ENCODE measurements around the gene NELFB.

NELFB gene

DNA sequence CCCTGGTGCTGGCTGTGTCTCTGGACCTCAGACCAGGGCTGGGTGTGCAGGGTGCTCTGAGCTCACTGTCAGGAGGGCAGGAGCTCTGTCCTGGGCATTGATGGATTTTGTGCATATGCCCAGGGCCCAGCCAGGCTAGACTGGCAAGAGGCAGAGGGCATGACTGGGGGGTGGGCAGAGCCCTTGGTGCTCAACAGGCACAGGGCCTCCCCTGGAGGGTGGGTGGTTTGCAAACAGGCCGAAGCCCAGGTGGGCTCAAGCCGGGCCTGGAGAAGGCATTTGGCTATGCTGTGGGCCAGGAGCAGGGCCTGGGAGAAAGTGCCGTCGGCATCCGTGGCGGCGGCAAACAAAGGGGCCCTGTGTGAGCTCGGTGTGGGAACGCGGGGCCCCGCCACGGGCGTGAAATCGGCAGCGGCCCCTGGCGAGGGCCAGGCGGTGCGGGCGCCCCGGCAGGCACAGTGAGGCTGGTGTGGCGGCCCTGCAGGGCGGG is 48.8 kb downstream of the NELFB start:
- DNase-seq, result no peak

DNA sequence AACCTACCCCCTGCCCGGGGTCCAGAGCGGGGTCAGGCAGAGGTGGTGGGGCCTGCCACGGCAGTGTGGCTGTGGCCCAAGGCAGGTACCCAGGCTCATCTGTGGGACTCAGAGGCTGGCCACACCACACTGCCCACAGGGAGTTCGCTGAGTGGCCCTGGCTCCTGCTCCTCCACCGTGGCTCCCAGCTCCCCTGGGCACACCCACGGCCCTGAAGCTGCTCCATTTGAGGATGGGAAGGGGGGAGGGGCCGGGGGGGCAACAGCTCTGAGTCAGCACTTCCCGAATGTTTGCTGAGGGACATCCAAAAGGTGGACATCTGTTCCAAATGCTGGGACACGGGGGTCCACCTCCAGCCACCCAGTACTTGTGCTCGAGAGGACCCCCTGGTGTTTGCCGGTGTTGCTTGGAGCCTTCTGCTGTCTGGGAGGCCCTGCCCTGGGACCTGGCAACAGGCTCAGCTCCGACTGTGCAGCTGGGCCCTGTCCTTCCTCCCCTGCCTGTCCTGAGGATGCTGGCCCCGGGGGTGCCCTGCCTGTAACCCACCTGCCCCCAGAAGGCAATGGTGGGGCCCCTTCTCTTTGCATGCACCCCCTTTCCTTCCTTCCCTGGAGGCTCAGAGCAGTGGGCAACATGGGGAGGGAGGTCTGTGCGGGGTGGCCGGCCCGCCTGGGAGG is 49.4 kb downstream of the NELFB start:
- no peak for DNase-seq

DNA sequence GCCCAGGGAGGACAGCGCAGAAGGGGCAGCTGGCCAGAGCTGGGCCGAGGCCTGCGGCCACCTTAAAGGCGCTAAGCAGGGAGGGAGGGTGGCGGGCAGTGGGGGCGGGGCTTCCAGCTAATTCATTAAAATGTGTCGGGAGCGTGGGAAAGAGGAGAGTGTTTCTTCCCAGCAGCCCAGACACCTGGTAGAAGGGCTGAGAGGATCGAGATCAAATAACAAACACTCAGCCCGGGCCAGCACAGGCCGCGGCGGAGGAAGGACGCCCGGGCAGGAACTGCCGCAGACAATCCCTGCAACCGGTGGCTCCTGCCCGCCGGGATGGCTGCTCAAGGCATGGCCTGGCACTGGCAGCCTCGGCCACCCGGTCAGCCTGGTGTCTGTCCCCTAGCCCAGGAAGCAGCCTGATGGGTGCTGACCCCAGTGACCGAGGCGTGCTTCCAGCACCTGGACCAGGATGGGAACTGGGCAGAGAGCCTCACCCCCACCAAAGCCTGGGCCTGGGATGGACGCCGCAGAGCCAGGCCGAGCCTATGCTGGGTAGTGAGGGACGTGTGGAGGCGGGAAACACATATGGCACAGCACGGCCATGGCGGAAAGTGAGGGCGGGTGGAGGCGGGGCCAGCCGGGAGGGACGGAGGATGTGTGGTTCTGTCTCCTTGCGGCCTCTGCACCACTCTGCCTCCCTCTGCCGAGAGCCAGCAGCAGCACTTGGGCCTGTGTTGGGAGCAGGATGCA is 50.1 kb downstream of the NELFB start:
- no peak for DNase-seq

DNA sequence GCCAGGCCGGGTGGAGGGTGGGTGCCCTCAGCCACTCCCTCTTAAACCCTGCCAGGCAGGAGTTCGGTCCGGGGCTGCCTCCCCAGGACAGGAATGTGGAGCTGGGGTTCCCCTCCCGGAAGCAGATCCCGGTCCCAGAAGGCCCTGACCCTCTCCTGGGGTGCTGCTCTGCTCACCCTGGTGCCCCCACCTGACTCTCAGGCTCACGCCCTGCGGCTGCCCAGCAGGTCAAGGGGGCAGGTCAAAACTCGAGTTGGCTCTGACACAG is 50.6 kb downstream of the NELFB start:
- DNase-seq, result no peak

DNA sequence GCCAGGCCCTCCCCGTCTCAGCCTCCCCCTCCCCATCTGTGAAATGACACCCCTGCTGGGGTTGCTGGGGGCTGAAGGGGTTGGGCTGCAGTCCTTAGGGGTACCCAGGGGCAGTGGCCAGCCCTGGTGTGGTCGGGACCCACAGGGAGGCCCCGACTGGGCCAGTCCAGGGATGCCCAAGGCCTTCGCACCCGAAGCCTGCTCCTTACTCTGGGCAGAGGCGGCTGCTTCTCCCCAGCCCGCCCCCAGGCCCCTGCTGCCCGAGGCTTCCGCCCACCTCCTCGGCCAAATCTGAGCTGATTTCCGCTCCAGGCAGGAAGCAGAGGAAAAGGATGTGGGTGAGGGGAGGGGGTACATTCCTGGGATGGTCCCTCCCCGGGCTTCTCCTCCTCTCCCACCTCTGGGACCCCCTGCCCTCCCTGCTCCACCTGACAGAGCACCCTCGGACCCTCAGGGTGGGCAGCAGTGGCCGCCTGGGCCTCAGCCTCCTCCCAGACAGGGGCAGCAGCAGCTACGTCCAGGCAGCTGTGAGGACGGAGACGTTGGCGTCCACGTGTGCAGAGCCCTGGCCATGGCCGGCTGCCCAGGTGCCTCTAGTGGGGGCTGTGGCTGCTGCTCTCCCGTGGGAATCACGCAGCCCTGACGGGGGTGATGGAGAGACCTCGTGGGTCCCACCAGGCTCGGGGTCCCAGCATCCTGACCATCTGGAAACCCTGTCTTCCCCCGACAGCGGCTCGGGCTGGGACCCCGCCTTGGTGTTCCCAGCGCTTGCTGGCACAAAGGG is 51.1 kb downstream of the NELFB start:
- no peak for DNase-seq

DNA sequence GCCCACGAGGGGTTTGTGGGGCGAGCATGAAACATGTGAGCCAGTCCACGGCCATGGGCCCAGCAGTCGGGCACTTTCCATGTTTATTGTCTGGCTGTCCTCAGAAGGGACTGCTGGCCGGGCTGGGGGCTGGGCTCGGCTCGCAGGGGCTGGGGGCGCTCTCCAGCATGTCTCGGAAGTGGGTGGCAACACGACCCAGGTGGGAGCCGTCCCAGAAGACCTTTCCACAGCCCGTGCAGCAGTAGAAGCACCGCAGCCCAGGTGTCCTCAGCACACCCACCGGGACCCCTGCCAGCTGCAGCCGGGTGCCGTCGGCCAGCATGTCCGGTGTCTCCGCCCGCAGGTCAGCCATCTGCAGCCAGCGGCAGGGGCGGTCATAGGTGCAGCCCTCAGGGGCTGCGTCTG is 51.7 kb downstream of the NELFB start:
- no peak for DNase-seq

DNA sequence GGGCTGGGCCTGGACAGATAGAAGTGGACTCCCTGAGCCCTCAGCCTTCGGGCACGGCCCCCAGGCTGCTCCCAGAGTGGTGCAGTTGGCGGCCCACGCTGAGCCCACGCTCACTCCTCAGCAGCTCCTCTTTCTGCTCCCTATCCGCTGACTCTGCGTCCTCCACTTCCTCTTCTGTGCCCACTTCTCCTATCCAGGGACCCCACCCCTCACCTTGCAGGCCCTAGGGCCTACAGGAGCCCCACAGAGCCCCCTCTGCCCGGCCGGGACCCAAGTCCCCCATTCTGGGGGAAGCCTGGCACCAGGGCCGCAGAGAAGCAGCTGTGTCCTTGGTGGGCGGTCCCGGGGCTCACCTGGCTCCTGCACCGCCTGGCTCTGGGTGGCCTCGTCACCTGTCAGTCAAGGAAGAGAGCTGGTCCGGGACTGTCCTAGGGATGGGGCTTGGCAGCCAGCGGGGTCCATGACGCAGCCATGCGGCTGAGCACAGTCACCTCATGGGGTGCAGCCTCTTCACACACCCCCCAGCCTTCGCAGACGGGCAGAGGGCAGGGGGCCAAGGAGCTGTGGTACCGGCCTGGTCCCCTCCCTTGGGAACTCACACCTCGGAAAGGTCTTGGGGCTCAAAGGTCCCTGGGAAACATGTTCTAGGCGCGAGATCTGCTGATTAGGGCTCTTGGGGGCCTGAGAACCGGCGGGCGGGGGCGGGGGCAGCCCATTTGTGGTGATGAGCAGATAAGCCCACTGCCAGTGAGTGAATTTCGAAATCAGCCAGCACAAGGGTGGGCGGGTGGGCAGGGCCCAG is 52.3 kb downstream of the NELFB start:
- no peak for DNase-seq

DNA sequence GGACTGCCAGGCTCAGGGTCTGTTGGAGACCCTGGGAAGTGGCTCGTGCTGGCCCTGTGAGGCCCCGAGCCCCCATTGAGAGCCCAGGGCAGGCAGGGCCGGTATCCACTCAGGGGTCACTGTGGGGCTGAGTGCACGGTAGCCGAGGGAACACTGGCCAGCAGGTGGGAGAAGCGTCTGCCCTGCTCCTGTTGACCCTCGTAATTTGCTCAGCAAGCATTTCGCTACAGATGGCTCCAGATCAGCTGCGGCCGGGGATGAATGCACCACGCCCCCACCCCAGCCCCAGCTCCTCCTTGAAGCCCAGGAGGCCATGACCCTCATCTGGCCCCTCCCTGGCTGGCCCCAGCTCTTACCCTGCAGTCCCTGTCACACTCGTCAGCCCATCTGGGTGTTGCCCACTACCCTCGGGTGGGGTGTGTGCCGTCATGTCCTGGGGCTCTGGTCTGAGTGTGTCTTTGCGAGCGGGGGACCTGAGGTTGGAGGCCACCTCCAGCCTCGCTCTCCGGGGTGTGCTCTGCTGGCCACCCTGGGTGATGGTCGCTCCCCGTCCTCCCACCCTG is 53.0 kb downstream of the NELFB start:
- DNase-seq, result no peak

DNA sequence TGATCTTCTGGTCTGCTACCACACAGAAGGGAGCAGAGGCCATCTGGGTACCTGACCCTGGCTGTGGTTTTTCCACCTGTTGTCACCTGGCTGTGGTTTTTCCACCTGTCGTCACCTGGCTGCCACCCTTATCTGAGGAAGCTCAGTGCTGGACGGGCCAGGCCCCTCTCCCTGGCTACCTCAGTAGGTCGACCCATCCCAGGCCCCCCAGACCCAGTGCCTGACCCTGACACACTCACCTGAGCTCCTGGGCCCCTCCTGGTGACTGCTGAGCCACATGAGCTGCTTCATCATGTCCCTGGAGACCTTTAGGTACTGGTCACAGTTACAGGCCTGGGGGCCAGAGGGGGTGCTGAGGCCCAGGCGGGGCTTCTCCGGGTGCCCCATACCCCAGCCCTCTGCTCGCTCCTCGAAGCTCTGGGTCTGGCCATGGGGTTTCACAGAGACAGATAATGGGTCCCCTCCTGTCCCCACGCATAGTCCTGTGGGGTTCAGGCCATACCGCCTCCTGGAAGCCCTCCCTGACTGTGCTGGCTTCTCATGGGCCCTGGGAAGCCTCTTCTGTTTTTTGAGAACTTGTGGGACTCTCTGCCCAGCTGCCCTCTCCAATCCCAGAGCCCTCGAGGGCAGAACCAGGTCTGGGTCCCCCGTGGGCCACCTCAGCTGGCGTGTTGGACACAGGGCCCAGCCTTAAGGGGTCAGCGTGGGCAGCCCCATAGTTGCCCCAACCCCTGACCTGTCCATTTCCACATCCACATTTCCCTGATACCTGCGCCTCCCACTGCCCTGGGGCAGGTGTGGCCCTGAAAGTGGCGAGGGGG is 54.5 kb downstream of the NELFB start:
- DNase-seq, result no peak

DNA sequence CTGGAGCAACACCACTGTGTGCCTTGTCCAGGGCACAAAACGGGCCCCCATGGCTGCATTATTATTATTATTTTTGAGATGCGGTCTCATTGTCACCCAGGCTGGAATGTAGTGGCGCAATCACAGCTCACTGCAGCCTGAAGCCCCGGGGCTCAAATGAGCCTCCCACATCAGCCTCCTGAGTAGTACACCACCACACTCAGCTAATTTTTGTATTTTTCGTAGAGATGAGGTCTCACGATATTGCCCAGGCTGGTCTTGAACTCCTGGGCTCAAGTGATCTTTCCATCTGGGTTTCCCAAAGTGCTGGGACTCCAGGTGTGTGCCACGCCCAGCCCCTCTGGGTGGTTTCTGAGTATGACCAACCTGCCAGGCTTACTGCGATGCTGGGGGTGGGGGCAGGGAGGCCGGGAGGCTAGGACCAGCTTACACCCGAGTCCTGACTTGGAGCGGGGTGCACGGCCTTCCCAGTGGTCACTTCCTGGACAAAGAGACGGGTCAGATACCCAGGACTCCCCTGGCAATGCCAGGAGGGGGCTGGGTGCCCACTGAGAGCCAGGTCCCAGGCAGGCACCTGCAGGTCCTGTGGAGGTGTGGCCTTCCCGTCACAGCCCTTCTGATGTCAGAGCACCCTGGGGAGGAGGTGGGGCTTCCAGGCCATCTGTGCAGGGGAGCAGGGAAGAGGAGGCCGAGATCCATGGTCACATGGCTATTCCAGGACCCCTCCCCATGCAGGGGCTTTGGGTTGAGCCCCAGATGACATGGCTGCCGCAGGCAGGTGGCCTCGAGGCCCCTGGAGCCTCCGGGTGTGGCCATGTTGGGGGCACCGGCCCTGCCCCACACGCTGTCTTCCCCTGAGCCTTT is 55.3 kb downstream of the NELFB start:
- no peak for DNase-seq

DNA sequence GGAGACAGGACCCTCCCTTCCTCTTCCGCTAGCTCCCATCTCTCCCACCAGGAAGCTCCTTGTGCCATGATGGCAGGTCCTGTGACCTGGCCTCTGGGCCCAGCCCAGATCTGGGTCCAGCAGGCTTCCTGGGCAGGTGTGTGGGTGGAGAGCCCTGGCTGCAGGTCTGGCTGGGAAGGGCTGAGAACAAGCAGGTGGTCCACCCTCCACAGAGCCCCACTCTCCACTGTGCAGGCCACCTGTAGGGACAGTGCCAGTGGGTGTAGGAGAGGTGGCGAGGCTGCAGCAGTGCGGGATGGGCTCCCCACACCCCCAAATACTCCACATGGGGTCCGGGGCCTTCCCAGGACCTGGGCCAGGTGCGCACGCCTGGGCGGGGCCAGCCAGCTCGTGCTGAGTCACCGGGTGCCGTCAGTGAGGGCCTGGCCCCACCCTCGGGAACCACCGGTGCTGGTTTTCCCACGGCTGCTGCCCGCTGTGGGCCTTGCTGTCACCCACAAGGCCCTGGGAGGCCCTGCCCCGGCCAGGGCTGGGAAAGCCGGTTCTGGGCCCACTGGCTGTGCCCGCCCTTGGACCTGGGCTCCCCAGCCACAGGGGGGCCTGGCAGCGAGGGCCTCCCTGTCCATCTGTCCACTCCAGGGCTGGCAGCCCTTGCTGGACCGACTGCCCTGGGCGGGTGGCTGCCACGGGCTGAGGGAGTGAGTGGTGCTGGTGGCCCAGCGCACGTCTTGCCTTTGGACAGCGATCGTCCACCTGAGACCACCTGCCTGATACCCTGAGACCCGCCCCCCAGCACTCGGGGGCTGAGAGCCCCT is 56.3 kb downstream of the NELFB start:
- no peak for DNase-seq

DNA sequence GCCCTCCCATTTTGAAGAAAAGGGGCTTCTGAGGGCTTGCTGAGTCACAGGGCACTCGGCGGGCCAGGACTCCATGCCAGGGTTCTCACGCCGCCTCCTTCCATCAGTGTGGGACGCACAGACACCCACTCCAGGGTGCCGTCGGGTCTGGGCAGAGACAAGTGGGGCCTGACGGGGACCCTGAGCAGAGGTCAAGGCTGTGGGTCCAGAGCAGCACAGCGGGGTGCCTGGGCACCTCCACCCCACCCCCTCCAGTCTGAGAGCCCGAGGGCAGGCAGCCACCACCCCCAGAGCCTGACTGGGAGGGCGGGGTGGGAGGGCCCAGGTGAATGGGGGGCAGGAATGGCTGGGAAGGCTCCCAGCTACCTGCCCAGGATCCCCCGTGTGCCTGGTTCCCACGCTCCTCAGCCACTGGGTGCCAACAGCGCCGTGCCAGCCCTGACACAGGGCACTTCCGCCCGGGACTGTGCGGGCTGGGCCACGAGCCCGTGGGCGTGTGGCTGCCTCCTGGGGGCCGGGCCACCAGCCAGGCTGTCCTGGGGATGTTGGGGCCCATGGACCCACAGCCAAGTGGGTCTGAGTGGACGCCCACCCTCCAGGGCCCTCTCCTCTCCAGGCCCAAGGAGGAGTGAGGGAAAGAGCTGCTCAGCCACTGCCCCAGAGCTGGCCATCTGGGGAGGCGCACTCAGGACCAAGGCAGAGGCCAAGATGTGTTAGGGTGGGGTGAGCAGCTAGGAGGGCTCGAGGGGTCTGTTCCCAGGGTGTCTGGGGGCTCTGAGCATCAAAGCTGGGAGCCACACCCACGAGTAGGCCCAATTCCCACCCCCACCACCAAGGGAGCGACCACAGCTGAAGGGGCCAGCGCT is 57.1 kb downstream of the NELFB start:
- no peak for DNase-seq

DNA sequence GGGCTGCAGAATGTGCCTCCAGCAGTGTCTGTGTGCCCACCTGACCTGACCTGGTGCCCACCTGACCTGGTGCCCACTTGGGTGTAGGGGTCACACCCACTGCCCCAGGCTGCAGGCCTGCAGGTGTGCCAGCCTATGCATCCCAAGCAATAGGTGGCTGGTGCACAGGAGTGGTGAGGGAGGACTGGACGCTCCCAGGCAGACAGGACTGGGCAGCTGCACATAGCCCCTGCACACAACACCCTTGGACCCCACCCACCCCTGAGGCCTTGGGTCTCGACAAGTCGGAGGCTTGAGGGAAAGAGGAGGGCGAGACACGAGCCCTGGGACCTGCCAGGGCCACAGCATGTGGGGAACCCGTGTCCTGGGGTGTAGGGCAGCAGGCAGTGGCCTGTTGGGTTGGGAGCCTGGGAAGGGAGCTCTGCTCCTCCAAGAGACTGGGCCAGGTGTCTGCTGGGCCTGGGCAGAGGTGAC is 57.8 kb downstream of the NELFB start:
- DNase-seq, result no peak

DNA sequence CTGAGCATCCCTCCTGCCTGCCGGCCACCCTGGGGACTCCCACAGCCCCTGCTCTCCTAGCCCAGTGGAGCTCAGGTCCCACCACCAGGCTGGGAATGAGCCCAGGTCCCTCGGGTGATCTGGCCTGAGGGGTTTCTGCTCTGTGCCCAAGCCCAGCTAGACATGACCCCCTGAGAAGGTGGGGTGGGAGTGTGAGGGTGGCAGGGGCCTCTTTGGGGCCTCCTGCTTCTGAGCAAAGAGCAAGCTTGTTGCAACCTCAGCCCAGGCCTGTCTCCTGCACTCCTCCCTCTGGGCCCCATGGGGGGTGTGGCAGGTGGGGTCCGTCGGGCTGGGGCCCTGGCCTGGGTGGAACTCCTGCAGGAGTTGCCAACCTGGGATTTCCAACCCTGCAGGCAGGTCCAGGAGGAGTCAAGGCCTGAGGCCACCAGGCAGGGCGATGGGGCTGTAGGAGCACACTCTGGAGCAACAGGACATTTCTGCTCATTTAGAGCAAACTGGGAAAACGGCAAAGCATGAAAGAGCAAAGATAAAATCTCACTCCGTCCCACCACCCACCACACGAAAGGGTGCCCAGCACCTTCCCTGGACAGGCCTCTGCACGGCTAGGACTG is 58.3 kb downstream of the NELFB start:
- no peak for DNase-seq

DNA sequence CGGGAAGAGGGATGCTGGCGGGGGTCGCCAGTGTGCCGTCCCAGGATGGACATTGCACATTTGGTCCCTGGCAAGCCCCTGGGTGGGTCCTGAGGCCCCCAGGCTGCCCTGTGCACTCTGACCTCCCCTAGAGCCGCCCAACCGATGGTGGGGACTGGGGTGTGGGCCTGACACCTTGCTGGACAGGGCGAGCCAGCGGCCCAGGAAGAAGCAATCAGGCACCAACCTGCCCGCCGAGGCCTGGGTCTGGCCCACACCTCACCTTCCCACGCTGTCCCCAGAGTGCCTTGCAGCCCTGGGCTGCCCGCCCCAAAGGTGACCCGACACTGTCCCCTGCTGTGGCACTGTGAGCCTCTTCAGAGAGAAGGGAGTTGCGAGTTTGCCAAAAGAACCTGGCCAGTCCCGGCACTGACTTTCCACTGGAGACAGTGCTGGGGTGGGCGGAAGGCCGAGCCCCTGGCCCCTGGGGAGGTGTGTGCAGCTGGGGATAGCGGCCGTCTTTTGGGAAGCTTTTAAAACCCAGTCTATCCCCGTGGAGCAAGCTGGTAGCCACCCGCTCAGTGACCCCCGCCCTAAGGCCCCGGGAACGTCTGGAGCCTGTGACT is 58.9 kb downstream of the NELFB start:
- no peak for DNase-seq

DNA sequence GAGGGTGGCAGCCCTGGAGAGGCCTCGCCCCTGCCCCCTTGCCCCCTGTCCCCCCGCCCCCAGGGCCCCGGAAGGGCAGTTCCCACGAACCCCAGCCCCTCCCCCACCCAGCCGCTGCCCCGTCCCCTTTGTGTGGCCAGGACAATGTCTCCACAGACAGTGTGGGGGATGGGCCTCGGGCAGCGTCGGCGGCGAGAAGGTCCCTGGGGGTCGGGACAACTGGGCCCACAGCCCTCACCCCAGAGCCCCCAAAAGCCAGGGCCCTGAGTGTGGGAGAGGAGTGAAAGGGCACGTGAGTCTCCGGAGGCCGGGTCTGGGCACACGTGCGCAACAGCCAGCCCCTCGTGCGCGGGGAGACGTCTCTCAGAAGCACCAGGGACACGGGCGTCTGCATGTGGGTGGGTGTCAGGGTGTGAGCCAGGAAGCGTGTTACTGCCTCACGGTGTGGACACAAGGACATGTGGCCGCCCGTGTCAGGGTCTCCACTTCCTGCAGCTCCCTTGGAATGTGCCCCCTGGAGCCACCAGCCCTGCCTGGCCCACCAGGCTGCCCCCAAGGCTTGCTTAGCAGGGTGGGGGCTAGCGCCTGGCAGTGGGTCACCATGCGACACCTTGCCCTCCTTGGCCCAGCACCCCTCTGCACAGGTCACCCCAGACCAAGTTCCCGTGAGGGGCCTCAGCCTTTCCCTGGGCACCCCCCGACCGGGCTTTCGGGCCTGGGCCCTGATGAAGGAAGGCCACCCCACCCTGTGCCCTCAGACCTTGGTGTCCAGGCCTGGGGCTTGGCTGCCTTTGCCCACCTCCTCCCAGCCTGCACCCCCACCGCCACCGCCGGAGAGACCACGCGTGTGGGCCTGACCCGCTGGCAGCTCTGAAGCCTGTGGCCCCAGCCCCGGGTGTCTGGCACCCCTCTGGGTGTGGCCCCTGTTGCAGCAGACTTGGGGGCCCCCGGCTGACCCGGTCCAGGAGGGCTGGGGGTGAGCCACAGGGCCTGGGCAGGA is 59.7 kb downstream of the NELFB start:
- DNase-seq, result no peak
